Right atrium auricular region (tissue), 2 donors: ENCODE results near the gene DHODH. TPM values are rescaled to one million over a fixed set of nuclear protein-coding genes. Genes with fewer than 3 reads are reported as not detected.
A peak's percentile ranks its signal among the peaks of the same experiment; 100 is the strongest.

Experiments used
- DNase-seq: peaks from one replicate; pipeline ENCODE4 v3.0.0-alpha.2; 2019; ENCODE audit warnings: low spot score
- H3K27ac ChIP-seq, 2 donors: fragments of 200-600 bp; sonication (generic); 1 replicate in 1 of 2; 2 replicates in 1 of 2; pipeline ENCODE4 v1.5.1; 2016 to 2019
- H3K27me3 ChIP-seq, 2 donors: fragments of 200-600 bp; sonication (generic); one replicate each; pipeline versions ENCODE4 v1.5.1 to v1.6.0; 2017 to 2019
- H3K36me3 ChIP-seq: fragments of 200-600 bp; sonication (generic); one replicate; pipeline ENCODE4 v1.5.1; 2016
- H3K4me1 ChIP-seq, 2 donors: fragments of 200-600 bp; sonication (generic); one replicate each; pipeline versions ENCODE4 v1.5.1 to v1.6.0; 2017 to 2019
- H3K4me3 ChIP-seq, 2 donors: fragments of 200-600 bp; sonication (generic); 1 replicate in 1 of 2; 2 replicates in 1 of 2; pipeline ENCODE4 v1.5.1; 2017 to 2019; ENCODE audit warnings: mild to moderate bottlenecking in 1 of 2, moderate library complexity in 1 of 2
- H3K9me3 ChIP-seq, 2 donors: fragments of 200-600 bp; sonication (generic); one replicate each; pipeline ENCODE4 v1.5.1; 2019
- CTCF ChIP-seq, 2 donors: fragments of 200-600 bp; sonication (generic); IDR thresholded peaks; one replicate each; pipeline ENCODE4 v1.5.1; 2019; ENCODE audit warnings: antibody characterized with exemption in 2 of 2
- total RNA-seq, 2 donors: library from RNA; depleted of rRNA; stranded (reverse); fragments of >200 nt; gene quantifications; one replicate each; pipeline ENCODE4 v1.1.0, GENCODE V29; 2016

The DHODH gene
- total RNA-seq, 2 donors from 2014 or later: 39.4 to 52.0 TPM

- Histone ChIP-seq H3K4me3 (no peak overlapping the region), H3K9me3 (no peaks in the 10 kb centered on the region), H3K4me1 (no peaks in the 10 kb centered on the region), H3K27ac (no peak overlapping the region), H3K36me3 (no peaks in the 10 kb centered on the region), H3K27me3 (no peaks in the 10 kb centered on the region)
- no peak for TF ChIP-seq CTCF (IDR thresholded peaks at IDR 0.05)
- DNase-seq: no peak
Measured at GRCh38 chr16:72061564-72061963, 53.0 kb downstream of the DHODH start.

GRCh38 chr16:72064361-72064894 lies 55.9 kb downstream of the DHODH start:
- TF ChIP-seq CTCF (IDR thresholded peaks at IDR 0.05): no peak
- no peak for DNase-seq

GRCh38 chr16:72066747-72067146 lies 58.2 kb downstream of the DHODH start:
- H3K27me3 ChIP-seq: no peaks in the 10 kb centered on the region
- H3K4me3 ChIP-seq: no peak overlapping the region
- H3K27ac ChIP-seq: no peak overlapping the region
- H3K9me3 ChIP-seq: no peaks in the 10 kb centered on the region
- H3K4me1 ChIP-seq: peaks cover 0 to under 1% of the 10 kb centered on the region in 2 donors
- no peak for DNase-seq
- no peaks in the 10 kb centered on the region for H3K36me3 ChIP-seq
- peak; percentile 29 to 72 for TF ChIP-seq CTCF (IDR thresholded peaks at IDR 0.05)

More at GRCh38 chr16:72064361-72064894, 55.9 kb downstream of the DHODH start:
- H3K27ac ChIP-seq: no peak overlapping the region
- H3K27me3 ChIP-seq: no peaks in the 10 kb centered on the region
- no peak overlapping the region for H3K4me3 ChIP-seq
- no peaks in the 10 kb centered on the region for H3K4me1 ChIP-seq
- H3K36me3 ChIP-seq: no peaks in the 10 kb centered on the region
- H3K9me3 ChIP-seq: no peaks in the 10 kb centered on the region

- DNase-seq: no peak
- H3K27ac ChIP-seq: no peak overlapping the region
- H3K9me3 ChIP-seq: no peaks in the 10 kb centered on the region
- no peaks in the 10 kb centered on the region for H3K27me3 ChIP-seq
- H3K4me3 ChIP-seq: no peak overlapping the region
- H3K4me1 ChIP-seq: peaks cover 0 to 21% of the 10 kb centered on the region in 2 donors
- H3K36me3 ChIP-seq: no peaks in the 10 kb centered on the region
- no peak for TF ChIP-seq CTCF (IDR thresholded peaks at IDR 0.05)
Measured at GRCh38 chr16:72068930-72069329, 60.4 kb downstream of the DHODH start.

- Histone ChIP-seq H3K27ac (peak overlapping the region; percentile 67 to 81), H3K4me3 (no peak overlapping the region)
- no peak for TF ChIP-seq CTCF (IDR thresholded peaks at IDR 0.05)
Measured at GRCh38 chr16:72072514-72073342, 64.2 kb downstream of the DHODH start.

More at GRCh38 chr16:72072514-72073342, 64.2 kb downstream of the DHODH start:
- Histone ChIP-seq H3K27me3 (no peaks in the 10 kb centered on the region), H3K4me1 (peaks cover 0 to 31% of the 10 kb centered on the region in 2 donors), H3K36me3 (no peaks in the 10 kb centered on the region), H3K9me3 (no peaks in the 10 kb centered on the region)
- DNase-seq: no peak
